ENCODE measurements around the gene VASH2. TPM values are rescaled to one million over a fixed set of nuclear protein-coding genes. Genes with fewer than 3 reads are reported as not detected.

Gene VASH2
- polyA plus RNA-seq, 1 donor from 2014 or later, result 65.2 TPM

- no peaks in the 10 kb centered on the region for H3F3A ChIP-seq (ENCODE audit: insufficient read depth, low read length, poor library complexity, severe bottlenecking)
- no peaks in the 10 kb centered on the region for H3K36me3 ChIP-seq (ENCODE audit: insufficient read depth, low read length)
- H2AFZ ChIP-seq (ENCODE audit: low read depth, low read length), result no peak overlapping the region
- no peak overlapping the region for H3K4me2 ChIP-seq (ENCODE audit: low read length)
- no peak overlapping the region for H3K4me3 ChIP-seq (ENCODE audit: low read length)
- no peak overlapping the region for H3K9ac ChIP-seq (ENCODE audit: low read length)
- H3K79me2 ChIP-seq (replicated peaks; ENCODE audit: insufficient read depth, low read length), result no peaks in the 10 kb centered on the region
- no peaks in the 10 kb centered on the region for H3K9me3 ChIP-seq (ENCODE audit: low read length)
- TF ChIP-seq EZH2 (IDR thresholded peaks at IDR 0.05; ENCODE audit: borderline replicate concordance, insufficient read depth, low read length, poor library complexity, severe bottlenecking), result no peak
- no peak for TF ChIP-seq REST (IDR thresholded peaks at IDR 0.05; ENCODE audit: borderline replicate concordance)
- TF ChIP-seq MXI1 (conservative IDR thresholded peaks at IDR 0.05; ENCODE audit: poor library complexity, severe bottlenecking), result no peak
- no peak for TF ChIP-seq TAF1 (IDR thresholded peaks at IDR 0.05; ENCODE audit: low read depth)
- no peak for TF ChIP-seq RAD21 (conservative IDR thresholded peaks at IDR 0.05)
- no peaks in the 10 kb centered on the region for H3K27me3 ChIP-seq (ENCODE audit: insufficient read depth, low read depth, low read length)
- H3K27ac ChIP-seq (ENCODE audit: low read length), result no peak overlapping the region
- H3K9me2 ChIP-seq (ENCODE audit: insufficient read depth, low read length), result no peaks in the 10 kb centered on the region
- no peaks in the 10 kb centered on the region for H4K20me1 ChIP-seq (ENCODE audit: insufficient read depth)
Observed at GRCh38 chr1:213032651-213033050, 82.3 kb downstream of the VASH2 start.

- Histone ChIP-seq H3K4me3 (ENCODE audit: low read length) (no peak overlapping the region), H3K36me3 (ENCODE audit: insufficient read depth, low read length) (no peaks in the 10 kb centered on the region), H3K27ac (ENCODE audit: low read length) (no peak overlapping the region), H2AFZ (ENCODE audit: low read depth, low read length) (no peak overlapping the region), H3K9me2 (ENCODE audit: insufficient read depth, low read length) (no peaks in the 10 kb centered on the region), H3K4me2 (ENCODE audit: low read length) (no peak overlapping the region), H4K20me1 (ENCODE audit: insufficient read depth) (no peaks in the 10 kb centered on the region), H3F3A (ENCODE audit: insufficient read depth, low read length, poor library complexity, severe bottlenecking) (no peaks in the 10 kb centered on the region), H3K79me2 (replicated peaks; ENCODE audit: insufficient read depth, low read length) (no peaks in the 10 kb centered on the region), H3K9me3 (ENCODE audit: low read length) (no peaks in the 10 kb centered on the region), H3K9ac (ENCODE audit: low read length) (no peak overlapping the region), H3K27me3 (ENCODE audit: insufficient read depth, low read depth, low read length) (no peaks in the 10 kb centered on the region)
- TF ChIP-seq MXI1 (conservative IDR thresholded peaks at IDR 0.05; ENCODE audit: poor library complexity, severe bottlenecking) (no peak), TAF1 (IDR thresholded peaks at IDR 0.05; ENCODE audit: low read depth) (no peak)
Observed at GRCh38 chr1:213034713-213035112, 84.4 kb downstream of the VASH2 start.

- Histone ChIP-seq H3K27me3 (ENCODE audit: insufficient read depth, low read depth, low read length) (no peaks in the 10 kb centered on the region), H3K27ac (ENCODE audit: low read length) (no peak overlapping the region), H3K9ac (ENCODE audit: low read length) (no peak overlapping the region), H3F3A (ENCODE audit: insufficient read depth, low read length, poor library complexity, severe bottlenecking) (no peaks in the 10 kb centered on the region), H3K36me3 (ENCODE audit: insufficient read depth, low read length) (no peaks in the 10 kb centered on the region), H4K20me1 (ENCODE audit: insufficient read depth) (no peaks in the 10 kb centered on the region), H3K79me2 (replicated peaks; ENCODE audit: insufficient read depth, low read length) (no peaks in the 10 kb centered on the region), H3K9me2 (ENCODE audit: insufficient read depth, low read length) (no peaks in the 10 kb centered on the region), H3K4me2 (ENCODE audit: low read length) (no peak overlapping the region), H3K4me3 (ENCODE audit: low read length) (no peak overlapping the region), H3K9me3 (ENCODE audit: low read length) (no peaks in the 10 kb centered on the region), H2AFZ (ENCODE audit: low read depth, low read length) (no peak overlapping the region)
- no peak for TF ChIP-seq EZH2 (IDR thresholded peaks at IDR 0.05; ENCODE audit: borderline replicate concordance, insufficient read depth, low read length, poor library complexity, severe bottlenecking)
- TF ChIP-seq REST (IDR thresholded peaks at IDR 0.05; ENCODE audit: borderline replicate concordance), result no peak
- no peak for TF ChIP-seq TAF1 (IDR thresholded peaks at IDR 0.05; ENCODE audit: low read depth)
- TF ChIP-seq POLR2AphosphoS5 (IDR thresholded peaks at IDR 0.05), result no peak
- TF ChIP-seq MXI1 (conservative IDR thresholded peaks at IDR 0.05; ENCODE audit: poor library complexity, severe bottlenecking), result no peak
- TF ChIP-seq EP300 (conservative IDR thresholded peaks at IDR 0.05; ENCODE audit: poor library complexity, severe bottlenecking), result no peak
- TF ChIP-seq SMC3 (conservative IDR thresholded peaks at IDR 0.05; ENCODE audit: poor library complexity), result no peak
- TF ChIP-seq RAD21 (conservative IDR thresholded peaks at IDR 0.05), result no peak
- TF ChIP-seq CTCF (IDR thresholded peaks at IDR 0.05; ENCODE audit: poor library complexity, severe bottlenecking), result no peak
Observed at GRCh38 chr1:213035573-213035972, 85.2 kb downstream of the VASH2 start.
